Colonic mucosa (tissue), 4 donors: ENCODE measurements around the gene H6PD. TPM values are rescaled to one million over a fixed set of nuclear protein-coding genes. Genes with fewer than 3 reads are reported as not detected.

Source experiments
- DNase-seq: peaks from one replicate; pipeline ENCODE4 v3.0.0-alpha.2; 2020
- H3K27ac ChIP-seq: fragments of 200-600 bp; one replicate; pipeline ENCODE4 v1.8.0; 2021
- H3K27me3 ChIP-seq: fragments of 200-600 bp; one replicate; pipeline ENCODE4 v1.8.0; 2021
- H3K36me3 ChIP-seq: fragments of 200-600 bp; one replicate; pipeline ENCODE4 v1.8.0; 2021
- H3K4me1 ChIP-seq: fragments of 200-600 bp; one replicate; pipeline ENCODE4 v1.8.0; 2021; ENCODE audit warnings: mild to moderate bottlenecking
- H3K4me3 ChIP-seq: fragments of 200-600 bp; one replicate; pipeline ENCODE4 v1.8.0; 2021
- H3K9ac ChIP-seq, 2 donors: one replicate each; pipeline ENCODE4 v1.7.0; 2013; ENCODE audit warnings: control low read depth in 2 of 2, low read depth in 2 of 2, low read length in 2 of 2
- H3K9me3 ChIP-seq: fragments of 200-600 bp; one replicate; pipeline ENCODE4 v1.8.0; 2021
- intact Hi-C: fragments of 100-400 bp; cut with DNase I; formaldehyde crosslinking; loops from one replicate; pipeline ENCODE4 v1.14.1; 2022
- total RNA-seq, 2 donors: library from RNA; stranded (reverse); fragmentation: NEBNext Ultra II Directional in 1 of 2; extraction: Animal tissue kit (Norgen Biotek cat#: 25700) in 1 of 2; gene quantifications; one replicate each; pipeline ENCODE4 v1.2.1, GENCODE V29; 2021
- TF ChIP-seq, protein P1 (sequence below): fragments of 200-600 bp; IDR thresholded peaks from one replicate; pipeline ENCODE4 v1.8.0; 2022; ENCODE audit warnings: antibody characterized with exemption, mild to moderate bottlenecking
- donor health status: healthy.
- donor health status: DM: no; HTN: no; CAD: no.
- donor health status: DM: no; HTN: no; CAD: no.

H6PD gene
- total RNA-seq, 2 donors from 2014 or later = 20.8 to 24.7 TPM

DNA sequence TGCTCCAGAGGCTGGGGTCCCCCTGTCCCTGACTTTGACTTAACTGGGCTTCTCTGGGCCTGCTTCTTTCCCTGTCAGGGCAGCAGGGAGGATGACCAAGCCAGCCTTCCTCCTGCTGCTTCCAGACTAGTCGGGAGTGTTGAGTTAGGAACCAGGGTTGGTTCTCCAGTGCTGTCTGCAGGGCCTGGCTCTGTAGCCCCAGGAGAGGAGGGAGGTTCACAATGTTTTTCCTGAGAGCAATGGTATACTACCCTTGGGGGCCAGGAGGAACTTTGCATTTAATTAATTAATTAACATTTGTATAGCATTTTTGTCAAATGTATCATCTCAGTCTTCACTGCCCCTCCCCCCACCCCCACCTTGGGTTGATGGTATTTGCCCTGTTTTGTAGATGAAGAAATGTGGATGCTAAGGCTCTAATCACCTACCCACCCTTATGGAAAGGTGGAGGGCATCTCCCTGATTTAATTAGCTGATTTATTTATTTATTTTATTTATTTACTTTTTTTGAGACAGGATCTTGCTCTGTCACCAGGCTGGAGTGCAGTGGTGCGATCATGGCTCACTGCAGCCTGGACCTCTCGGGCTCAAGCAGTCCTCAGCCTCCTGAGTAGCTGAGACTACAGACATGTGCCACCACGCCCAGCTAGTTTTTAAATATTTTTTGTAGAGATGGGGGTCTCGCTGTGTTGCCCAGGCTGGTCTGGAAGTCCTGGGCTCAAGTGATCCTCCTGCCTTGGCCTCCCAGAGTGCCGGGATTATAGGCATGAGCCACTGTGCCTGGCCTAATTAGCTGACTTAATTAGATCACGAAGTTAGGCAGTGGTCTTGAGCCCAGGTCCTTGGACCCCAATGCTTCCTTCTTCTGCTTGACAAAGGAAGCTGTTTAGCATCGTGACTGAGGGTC, 6.6 kb downstream of the H6PD start:
- H3K9ac ChIP-seq = no peak overlapping the region
- H3K4me1 ChIP-seq = peaks cover 9% of the 10 kb centered on the region
- no peaks in the 10 kb centered on the region for H3K36me3 ChIP-seq
- no peak overlapping the region for H3K27ac ChIP-seq
- TF ChIP-seq, protein P1, sequence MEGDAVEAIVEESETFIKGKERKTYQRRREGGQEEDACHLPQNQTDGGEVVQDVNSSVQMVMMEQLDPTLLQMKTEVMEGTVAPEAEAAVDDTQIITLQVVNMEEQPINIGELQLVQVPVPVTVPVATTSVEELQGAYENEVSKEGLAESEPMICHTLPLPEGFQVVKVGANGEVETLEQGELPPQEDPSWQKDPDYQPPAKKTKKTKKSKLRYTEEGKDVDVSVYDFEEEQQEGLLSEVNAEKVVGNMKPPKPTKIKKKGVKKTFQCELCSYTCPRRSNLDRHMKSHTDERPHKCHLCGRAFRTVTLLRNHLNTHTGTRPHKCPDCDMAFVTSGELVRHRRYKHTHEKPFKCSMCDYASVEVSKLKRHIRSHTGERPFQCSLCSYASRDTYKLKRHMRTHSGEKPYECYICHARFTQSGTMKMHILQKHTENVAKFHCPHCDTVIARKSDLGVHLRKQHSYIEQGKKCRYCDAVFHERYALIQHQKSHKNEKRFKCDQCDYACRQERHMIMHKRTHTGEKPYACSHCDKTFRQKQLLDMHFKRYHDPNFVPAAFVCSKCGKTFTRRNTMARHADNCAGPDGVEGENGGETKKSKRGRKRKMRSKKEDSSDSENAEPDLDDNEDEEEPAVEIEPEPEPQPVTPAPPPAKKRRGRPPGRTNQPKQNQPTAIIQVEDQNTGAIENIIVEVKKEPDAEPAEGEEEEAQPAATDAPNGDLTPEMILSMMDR = no peak
- intact Hi-C loops = no loop called here
- H3K4me3 ChIP-seq = no peak overlapping the region
- no peaks in the 10 kb centered on the region for H3K9me3 ChIP-seq
- no peak for DNase-seq
- no peaks in the 10 kb centered on the region for H3K27me3 ChIP-seq

DNA sequence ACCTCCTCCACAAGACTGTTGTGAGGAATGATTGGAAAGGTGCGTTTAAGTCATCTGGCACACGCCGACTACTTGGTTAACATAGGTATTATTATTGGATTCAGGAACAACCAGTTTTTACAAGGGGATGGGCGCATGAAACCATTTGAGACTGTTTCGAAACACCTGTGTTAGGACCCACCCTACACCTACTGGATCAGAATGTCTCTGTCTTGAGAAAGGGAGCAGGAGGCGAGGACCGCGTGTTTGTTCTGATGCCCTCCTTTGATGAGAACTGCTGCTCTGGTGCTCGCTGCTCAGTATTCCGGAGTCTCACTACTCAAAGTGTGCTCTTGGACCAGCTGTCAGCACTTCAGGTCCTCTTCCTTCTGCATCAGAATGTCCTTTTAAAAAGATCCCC, 7.3 kb downstream of the H6PD start:
- Histone ChIP-seq H3K4me1 (peaks cover 9% of the 10 kb centered on the region), H3K9me3 (no peaks in the 10 kb centered on the region), H3K27ac (no peak overlapping the region), H3K4me3 (no peak overlapping the region), H3K27me3 (no peaks in the 10 kb centered on the region), H3K36me3 (no peaks in the 10 kb centered on the region), H3K9ac (no peak overlapping the region)
- DNase-seq = no peak
- intact Hi-C loops = no loop called here
- TF ChIP-seq, protein P1 = no peak

DNA sequence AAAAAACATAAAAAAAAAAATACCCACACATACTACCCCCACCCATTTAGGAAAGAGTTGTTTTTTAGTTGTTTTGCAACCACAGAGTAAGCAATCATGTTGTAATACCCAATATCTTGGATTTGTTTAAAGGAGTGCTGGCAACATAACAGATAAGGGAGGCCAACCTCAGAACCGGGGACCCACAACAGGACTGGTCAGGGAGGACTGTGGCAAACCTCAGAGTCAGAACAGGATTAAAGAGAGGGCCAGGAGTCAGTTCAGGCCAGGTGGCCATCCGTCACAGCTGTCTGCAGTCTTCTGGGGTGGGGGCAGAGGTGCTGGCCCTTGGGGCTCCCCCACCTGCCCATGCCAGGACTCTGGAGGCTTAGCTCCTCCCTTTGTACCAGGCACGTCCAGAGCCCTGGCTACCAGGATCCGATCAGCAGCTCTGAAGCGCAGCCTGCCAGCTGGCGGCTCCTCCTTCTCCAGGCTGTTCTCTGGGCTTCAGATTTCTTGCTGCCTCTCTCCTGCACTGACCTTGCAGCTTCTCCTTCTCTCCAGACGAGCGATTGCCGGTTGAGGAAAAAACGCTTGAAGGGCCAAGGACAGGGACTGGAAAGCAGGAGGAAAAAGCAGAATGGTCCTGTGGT, 7.9 kb downstream of the H6PD start:
- H3K27ac ChIP-seq = no peak overlapping the region
- no peaks in the 10 kb centered on the region for H3K36me3 ChIP-seq
- H3K4me1 ChIP-seq = peaks cover 9% of the 10 kb centered on the region
- H3K9me3 ChIP-seq = no peaks in the 10 kb centered on the region
- intact Hi-C loops = no loop called here
- no peak overlapping the region for H3K4me3 ChIP-seq
- TF ChIP-seq, protein P1 = no peak
- DNase-seq = peak; percentile 63
- no peaks in the 10 kb centered on the region for H3K27me3 ChIP-seq
- H3K9ac ChIP-seq = peak overlapping the region in 1 of 2 donors; percentile 62

DNA sequence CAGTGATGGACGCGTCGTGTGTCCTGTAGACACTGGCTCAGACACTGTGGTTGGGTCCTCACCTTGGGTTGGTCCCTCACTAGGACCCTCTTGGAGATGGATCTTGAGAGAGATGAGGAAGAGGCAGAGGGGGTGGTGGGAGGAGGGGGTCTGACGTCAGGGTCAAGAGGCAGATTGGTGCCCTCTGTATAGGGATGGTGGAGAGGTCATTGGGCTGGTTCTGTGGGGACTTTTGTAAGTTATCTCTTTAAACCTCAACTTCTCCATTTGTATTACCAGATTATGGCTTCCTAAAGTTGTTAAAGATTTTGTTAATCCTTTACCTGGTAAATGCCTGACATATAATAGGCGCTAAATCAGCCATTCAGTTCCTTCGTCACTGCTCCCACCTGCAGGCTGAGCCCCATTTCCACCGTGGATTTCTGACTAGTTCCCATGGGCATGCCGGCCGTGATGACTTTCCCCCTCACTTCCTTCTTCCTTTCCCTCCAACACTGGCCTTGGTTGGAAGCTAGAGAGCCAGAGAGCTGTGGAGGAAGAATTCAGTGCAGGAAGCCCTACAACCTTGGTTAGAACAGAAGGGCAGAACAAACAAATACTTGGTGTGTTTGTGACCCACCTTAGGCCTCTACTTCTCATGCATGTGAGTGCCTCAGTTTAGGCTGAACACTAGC, 8.6 kb downstream of the H6PD start:
- no peaks in the 10 kb centered on the region for H3K36me3 ChIP-seq
- H3K4me1 ChIP-seq = peaks cover 9% of the 10 kb centered on the region
- DNase-seq = no peak
- no peaks in the 10 kb centered on the region for H3K27me3 ChIP-seq
- no peak overlapping the region for H3K27ac ChIP-seq
- no peak overlapping the region for H3K4me3 ChIP-seq
- no peaks in the 10 kb centered on the region for H3K9me3 ChIP-seq
- intact Hi-C loops = no loop called here
- TF ChIP-seq, protein P1 = no peak
- H3K9ac ChIP-seq = peak overlapping the region in 1 of 2 donors; percentile 62

DNA sequence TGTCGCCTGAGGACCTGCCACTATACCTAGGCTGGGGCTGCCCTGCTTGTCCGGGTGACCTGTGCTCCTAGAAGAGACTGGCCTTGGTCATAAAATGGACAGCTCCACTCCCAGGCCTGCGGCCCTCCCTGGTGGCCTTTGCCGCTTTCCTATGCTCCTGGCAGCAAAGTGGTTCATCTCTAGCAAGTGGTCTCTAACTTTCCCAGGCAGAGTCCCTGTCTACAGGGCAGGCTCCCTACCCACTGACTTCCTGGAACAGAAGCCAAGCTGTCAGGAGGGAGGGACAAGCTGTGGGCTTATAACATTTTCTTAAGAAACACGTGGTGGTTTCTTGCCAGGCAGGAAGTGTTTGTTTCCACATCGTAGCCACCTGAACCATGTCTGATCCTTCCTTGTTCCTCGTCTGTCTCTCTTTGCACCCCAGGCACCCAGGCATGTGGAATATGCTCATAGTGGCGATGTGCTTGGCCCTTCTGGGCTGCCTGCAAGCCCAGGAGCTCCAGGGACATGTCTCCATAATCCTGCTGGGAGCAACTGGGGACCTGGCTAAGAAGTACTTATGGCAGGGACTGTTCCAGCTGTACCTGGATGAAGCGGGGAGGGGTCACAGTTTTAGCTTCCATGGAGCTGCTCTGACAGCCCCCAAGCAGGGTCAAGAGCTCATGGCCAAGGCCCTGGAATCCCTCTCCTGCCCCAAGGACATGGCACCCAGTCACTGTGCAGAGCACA, 10.1 kb downstream of the H6PD start:
- TF ChIP-seq, protein P1 = no peak
- H3K27ac ChIP-seq = peak overlapping the region; percentile 63
- no peaks in the 10 kb centered on the region for H3K36me3 ChIP-seq
- intact Hi-C loops = no loop called here
- DNase-seq = peak; percentile 80
- H3K9me3 ChIP-seq = no peaks in the 10 kb centered on the region
- H3K27me3 ChIP-seq = no peaks in the 10 kb centered on the region
- peaks cover 11% of the 10 kb centered on the region for H3K4me1 ChIP-seq
- H3K4me3 ChIP-seq = no peak overlapping the region
- peak overlapping the region in 1 of 2 donors; percentile 55 for H3K9ac ChIP-seq
